ENCODE results near the gene TSPAN33.

Gene TSPAN33

GRCh38 chr7:129197771-129198170 lies 53.3 kb downstream of the TSPAN33 start:
- DNase-seq (ENCODE audit: low spot score): no peak
- no peak for TF ChIP-seq CTCF (IDR thresholded peaks at IDR 0.05)
- Histone ChIP-seq H3K27ac (no peak overlapping the region), H3K4me3 (no peak overlapping the region)

GRCh38 chr7:129199406-129199805 lies 54.9 kb downstream of the TSPAN33 start:
- Histone ChIP-seq H3K4me3 (no peak overlapping the region), H3K27ac (no peak overlapping the region)
- DNase-seq (ENCODE audit: low spot score): no peak
- no peak for TF ChIP-seq CTCF (IDR thresholded peaks at IDR 0.05)

GRCh38 chr7:129202058-129202777 lies 57.7 kb downstream of the TSPAN33 start:
- Histone ChIP-seq H3K27ac (no peak overlapping the region), H3K4me3 (no peak overlapping the region)
- TF ChIP-seq CTCF (IDR thresholded peaks at IDR 0.05): no peak
- no peak for DNase-seq (ENCODE audit: low spot score)

- Histone ChIP-seq H3K27ac (no peak overlapping the region), H3K4me3 (no peak overlapping the region)
- no peak for TF ChIP-seq CTCF (IDR thresholded peaks at IDR 0.05)
- DNase-seq (ENCODE audit: low spot score): no peak
Observed at GRCh38 chr7:129203050-129203741, 58.7 kb downstream of the TSPAN33 start.

GRCh38 chr7:129205126-129205818 lies 60.8 kb downstream of the TSPAN33 start:
- H3K27ac ChIP-seq: no peak overlapping the region
- no peak for TF ChIP-seq CTCF (IDR thresholded peaks at IDR 0.05)
- DNase-seq (ENCODE audit: low spot score): no peak
- H3K4me3 ChIP-seq: no peak overlapping the region

GRCh38 chr7:129205987-129206785 lies 61.7 kb downstream of the TSPAN33 start:
- no peak for TF ChIP-seq CTCF (IDR thresholded peaks at IDR 0.05)

More at GRCh38 chr7:129205987-129206785, 61.7 kb downstream of the TSPAN33 start:
- Histone ChIP-seq H3K27ac (no peak overlapping the region), H3K4me3 (no peak overlapping the region)
- DNase-seq (ENCODE audit: low spot score): no peak

Measured in coronary artery (tissue), 2 donors.